SHP77 (cell line): ENCODE data around the gene CDK17.
"Not testable (repeated sequence)": the region's sequence is repeated elsewhere in the genome, so short reads cannot be mapped to it uniquely, and the experiment has no call there.

Experiments used
- DNase-seq, 2 experiments: peaks; one replicate each; lab custom pipeline; 2025; lab: John Stamatoyannopoulos, UW

CDK17 gene

DNA sequence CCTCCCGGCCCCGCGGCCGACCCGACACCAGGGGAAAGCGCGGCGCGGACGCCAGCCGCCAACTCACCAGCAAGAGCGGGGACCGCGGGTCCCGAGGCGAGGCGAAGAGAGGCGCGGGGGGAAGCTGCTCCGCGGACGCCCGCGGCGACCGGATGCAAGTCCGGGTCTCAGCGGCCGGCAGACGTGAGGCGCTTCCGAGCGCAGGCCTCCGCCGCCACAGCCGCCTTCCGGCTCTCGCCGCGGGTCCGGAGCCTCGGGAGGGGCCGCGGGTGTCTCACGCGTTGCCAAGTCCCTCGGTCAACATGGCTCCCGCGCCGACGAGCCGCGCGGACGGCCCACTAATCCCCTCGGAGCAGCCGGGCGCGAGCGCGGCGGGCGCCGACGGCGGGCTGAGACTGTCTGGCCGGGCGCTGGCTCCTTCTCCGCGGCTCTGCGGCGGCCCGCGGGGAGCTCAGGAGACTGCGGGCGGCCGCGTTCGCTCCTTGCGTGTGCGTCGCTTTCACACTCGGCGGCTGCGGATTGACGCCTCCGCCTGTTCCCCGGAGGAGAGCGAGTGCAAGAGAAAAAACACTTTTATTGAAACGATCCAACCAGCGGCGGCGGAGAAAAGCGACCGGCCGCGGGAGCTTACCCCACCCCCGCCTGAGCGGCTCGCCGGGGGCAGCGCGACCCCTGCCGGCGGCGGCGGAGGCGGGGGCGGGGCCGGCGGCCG, at the start of gene CDK17:
Gene CDK17 (minus strand): TSS at position 521 of the 712 bp plus-strand sequence. CDS start 65,603 bp downstream, outside the sequence.
- DNase-seq: peak; percentile 62 to 77

DNA sequence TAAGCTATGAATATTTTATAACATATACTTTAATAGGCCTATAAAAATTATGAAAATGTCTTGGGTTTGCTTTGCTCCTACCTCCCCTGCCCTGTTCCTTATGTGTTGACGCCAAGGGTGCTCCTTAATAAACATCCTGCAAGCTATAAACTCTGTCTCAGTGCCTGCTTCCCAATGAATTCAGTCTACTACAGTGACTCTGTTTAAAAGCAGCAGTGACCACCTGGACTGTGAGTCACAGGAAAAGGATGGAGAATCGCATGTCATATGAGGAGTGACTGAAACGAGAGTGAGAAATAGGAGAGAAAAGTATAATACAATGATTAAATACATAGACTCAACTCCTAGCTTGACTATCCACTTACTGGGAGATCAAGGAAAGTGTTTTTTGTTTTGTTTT, 48.1 kb upstream of the CDK17 start:
- no peak for DNase-seq

DNA sequence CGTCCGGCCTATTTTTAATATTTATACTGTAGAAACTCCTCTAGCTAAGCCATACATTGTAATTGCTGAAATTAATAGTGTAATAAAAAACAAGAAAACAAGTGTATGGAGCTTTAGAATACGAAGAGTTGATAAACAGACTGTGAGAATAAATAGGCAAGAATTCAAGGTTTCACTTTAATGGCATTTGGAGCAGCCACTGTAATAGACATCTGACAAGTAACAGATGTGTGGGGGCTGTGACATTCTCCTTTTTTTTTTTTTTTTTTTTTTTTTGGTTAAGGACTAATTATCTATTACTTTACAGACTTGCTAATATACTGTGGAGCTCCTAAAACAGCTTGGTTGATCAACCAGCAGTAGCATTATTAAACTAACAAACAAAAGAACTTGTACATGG, 47.0 kb upstream of the CDK17 start:
- DNase-seq: no peak

DNA sequence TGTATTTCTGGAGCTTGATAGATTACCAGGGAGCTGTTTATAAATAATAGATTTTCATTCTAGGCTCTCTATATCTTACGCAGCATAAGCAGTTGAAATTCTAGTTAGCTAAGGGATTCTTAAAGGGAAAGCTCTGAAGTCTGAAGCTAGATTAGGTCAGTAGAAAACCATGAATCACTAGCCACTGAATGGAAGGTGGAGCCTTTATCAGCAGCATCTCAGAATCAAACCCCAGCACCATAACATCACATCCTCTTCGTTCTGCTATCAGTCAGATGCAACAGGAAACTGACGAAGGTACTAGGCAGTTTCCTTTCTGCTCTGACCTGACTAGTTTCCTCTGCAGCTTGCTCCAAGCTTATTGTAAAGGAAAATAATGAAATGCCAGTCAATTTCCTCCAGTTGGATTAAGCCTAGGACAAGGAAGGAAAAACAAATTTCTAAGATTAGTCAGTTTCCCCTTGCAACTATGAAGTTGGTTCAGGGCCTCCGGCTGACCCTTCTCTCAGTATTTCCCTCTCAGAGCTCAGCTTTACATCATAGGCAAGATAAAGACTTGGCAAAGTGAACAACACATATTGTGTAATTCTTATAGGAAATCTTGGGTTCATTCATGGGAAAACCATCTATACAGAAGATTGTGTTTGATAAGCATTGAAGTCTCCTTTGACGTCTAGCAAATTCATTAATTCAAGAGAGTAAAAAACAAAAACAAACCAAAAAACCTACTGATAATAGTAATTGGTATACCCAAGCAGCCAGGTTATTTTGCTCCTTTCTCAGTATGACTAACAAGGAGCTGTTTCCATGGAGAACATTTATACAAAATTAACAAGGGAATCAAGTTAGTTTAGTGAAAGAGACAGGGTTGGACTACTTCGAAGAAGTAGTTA, 45.7 kb upstream of the CDK17 start:
- no peak for DNase-seq

DNA sequence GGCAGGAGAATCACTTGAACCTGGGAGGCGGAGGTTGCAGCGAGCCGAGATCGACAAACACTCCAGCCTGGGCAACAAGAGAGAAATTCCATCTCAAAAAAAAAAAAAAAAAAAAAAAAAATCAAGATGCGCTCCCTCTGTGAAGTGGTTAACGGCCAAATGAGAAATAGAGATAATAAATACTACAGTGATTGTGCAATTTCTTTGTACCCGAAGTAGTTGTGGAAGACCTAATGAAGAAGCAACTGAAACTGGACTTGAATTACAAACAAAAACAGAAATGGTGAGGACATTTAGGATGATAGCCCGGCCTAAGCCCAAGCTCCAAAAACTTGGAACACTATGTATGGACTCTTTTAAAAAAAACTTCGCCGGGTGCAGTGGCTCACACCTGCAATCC, 44.2 kb upstream of the CDK17 start:
- DNase-seq: no peak

DNA sequence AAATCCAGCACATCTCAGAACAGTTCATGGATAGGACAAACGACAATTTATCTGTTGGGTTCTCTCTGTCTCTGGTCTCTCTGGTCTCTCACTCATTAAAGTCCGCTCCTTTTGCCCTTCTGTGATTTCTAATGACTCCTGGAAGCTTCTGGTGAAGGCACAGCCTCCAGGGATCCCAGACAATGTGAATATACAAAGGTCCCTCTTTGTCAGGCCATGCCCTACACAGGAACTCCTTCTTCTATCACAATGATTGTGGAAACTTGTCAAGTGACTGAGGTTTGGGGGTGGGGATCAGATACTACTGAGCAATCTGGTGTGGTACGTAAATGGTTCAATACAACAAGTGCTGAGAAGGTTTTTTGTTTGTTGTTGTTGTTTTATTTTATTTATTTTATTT, 42.7 kb upstream of the CDK17 start:
- DNase-seq: no peak

DNA sequence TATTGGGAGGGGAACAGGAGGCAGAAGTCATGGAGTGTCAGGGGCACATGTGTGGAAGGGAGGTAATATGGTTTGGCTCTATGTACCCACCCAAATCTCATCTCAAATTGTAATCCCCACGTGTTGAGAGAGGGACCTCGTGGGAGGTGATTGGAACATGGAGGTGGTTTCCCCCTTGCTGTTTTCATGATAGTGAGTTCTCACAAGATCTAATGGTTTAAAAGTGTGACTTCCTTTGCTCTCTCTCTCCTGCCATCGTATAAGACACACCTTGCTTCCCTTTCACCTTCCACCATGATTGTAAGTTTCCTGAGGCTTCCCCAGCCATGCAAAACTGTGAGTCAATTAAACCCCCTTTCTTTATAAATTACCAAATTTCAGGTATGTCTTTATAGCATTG, 41.6 kb upstream of the CDK17 start:
- no peak for DNase-seq

DNA sequence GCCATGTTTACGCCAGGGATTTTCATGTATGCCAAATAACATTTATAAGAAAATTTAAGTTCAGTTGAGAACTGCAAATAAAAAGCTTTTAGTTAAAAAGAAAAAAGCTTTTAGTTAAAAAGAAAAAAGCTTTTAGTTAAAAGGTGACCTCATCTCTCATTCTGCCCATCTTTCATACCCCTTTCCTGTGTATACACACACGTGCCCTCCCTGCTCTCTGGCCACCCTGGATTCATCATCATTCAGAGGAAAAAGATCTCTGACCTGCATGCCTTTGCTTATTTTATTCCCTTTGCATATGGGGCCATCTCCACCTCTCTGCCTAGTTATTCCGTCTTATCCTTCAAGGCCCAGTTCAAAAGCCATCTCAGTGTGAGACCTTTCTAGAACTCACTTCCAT, 38.1 kb upstream of the CDK17 start:
- no peak for DNase-seq

DNA sequence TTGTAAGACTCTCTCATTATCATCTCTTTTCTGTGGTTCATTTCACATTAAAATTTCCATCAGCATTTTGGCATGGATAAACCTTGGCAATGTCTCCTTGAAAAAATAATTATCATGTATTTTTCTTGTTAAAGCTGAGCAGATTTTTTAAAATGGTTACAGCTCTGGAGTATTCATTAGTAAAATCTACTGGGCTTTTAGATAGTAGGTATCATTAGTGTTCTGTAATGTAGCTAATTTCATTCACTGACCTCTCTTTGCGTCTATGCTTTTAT, 36.9 kb upstream of the CDK17 start:
- DNase-seq: no peak

DNA sequence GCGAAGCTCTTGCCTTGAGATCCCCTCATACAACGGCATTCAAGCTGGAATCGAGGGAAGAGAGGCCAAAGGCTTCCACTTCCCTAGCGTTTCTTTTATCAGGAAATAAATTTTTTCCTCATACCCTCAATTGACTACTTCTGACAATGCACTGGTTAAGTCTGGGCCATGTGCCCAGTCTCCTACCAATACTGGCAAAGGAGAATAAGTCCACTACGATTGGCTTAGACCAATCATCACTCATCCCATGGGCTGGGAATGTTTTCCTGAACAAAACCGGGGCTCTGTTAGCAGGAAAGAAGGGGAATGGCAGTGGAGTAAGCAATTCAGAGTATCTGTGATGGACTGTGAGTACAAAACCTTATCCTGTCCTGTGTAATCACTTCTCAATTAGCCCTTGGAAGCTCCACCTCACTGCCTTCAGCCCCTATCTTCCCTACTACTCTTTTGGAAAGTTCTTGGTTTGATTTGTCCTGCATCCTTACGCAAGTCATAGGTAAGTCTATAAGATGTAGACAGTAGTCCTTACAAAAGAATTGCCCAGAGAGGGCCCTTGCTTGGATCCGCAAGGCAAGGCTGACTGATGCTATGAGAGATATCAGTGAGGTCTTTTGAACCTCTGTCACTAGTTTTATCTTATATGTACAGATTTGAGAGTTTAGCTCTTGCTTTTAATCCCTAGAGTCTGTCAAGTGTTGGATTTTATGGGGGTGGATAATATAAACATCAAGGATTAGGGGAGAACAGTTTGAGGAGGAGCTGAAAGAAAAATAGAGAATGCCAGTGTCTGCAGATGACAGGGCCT, 36.3 kb upstream of the CDK17 start:
- DNase-seq: no peak

DNA sequence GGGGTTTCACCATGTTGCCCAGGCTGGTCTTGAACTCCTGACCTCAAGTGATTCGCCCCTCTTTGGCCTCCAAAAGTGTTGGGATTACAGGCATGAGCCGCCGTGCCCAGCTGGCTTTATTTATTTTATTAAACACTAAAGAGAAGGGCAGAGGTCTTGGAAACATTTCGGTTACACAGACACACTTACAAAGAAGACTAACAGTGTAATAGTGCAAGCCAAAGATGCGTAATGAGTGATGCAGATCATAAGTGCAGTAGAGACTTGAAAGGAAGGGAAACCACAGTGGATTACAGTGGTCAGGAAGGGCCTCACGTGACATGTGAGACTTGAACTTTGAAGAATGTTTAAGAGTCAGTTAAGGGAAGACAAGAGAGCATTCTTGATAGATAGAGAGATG, 33.9 kb upstream of the CDK17 start:
- DNase-seq: no peak

DNA sequence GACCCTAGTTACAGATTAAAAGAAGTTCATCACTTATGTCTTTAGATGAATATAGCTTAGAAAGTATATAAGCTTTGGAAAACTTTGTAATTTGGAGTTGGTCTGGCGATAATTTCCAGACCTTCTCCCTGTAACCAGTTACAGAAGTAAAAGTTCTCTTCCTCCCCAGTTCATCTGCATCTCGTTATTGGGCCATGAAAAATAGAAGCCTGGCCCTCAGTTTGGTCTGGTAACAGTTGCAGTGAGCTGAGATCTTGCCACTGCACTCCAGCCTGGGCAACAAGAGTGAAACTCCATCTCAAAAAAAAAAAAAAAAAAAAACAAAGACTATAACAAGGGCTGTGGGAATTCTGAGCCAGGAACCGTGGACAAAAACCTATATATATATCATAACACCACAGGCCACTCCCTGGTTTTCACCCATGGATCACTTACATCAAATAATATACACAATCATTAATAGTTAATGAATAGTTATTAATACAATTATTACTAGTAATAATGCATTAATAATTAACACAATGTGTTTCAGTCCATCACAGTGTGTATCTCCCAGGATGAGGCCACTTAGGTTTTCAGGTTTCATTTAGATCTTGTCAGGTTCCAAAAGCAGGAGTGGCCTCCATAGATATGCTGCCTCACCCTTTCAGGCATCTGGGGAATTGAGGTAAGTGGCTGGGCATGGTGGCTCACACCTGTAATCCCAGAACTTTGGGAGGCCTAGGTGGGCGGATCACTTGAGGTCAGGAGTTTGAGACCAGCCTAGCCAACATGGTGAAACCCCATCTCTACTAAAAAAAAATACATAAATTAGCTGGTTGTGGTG, 32.5 kb upstream of the CDK17 start:
- DNase-seq: not testable (repeated sequence)

DNA sequence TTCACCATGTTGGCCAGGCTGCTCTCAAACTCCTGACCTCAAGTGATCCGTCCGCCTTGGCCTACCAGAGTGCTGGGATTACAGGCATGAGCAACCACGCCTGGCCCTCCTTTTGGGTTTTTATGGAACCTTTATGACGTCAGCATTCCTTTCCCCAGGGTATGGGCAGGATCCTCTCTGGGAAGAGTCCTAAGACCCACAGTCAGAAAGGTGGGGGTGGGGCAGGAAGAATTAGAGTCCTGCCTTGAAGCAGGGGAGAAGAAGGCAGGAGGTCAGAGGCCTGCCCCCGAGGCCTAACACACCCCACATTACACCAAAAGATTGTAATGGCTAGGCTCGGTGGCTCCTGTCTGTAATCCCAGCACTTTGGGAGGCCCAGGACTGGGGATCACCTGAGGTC, 30.8 kb upstream of the CDK17 start:
- DNase-seq: no peak

DNA sequence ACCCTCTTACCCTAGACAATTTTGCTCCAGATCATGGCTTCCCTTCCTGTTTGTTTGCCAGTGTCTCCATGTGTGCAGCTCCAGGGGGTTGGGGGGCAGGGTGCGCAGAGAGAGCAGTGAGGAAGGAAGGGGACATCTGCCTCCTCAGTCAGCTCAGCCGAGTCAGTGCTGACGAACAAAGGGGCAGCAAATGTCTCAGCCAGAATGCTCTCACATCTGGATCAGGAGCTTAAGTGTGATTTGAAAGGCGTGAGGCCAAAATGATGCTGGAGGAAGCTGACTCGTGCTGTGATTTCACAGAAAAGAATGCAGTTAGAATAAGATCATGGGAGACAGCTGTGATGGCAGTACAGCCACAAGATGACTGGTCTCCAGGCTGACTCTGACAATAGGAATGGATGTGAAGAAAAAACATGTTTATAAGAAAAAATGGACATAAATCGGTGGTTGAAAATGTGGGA, 27.1 kb upstream of the CDK17 start:
- no peak for DNase-seq

DNA sequence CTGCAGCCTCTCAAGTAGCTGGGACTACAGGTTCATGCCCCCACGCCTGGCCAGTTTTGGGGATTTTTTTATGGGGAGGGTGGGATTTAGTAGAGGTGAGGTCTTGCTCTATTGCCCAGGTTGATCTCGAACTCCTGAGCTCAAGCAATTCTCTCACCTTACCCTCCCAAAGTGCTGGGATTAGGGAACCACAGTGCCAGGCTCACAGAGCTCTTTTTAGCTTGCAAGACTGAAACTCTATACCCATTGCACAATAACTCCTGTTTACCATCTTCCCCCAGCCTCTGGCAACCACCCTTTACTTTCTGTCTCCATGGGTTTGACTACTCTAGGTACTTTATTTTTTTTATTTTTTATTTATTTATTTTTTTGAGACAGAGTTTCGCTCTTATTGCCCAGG, 25.7 kb upstream of the CDK17 start:
- no peak for DNase-seq

DNA sequence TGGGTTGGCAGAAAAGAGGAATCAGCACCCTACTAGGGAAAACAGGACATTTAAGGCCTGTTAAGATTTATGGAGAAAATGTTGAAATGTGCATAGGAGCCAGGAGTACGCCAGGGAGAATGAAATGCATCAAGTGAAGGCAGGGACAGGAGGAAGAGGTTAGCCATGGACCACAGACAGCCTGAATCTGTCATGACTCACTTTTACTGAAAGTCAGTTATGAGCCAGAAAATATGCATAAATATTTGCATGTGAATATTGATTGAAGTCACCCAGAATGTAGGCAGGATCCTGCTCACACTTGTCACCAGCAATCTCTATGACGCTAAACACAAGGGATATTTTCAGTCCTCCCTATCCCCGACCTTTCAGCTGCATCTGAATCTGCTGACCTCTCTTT, 25.1 kb upstream of the CDK17 start:
- no peak for DNase-seq

DNA sequence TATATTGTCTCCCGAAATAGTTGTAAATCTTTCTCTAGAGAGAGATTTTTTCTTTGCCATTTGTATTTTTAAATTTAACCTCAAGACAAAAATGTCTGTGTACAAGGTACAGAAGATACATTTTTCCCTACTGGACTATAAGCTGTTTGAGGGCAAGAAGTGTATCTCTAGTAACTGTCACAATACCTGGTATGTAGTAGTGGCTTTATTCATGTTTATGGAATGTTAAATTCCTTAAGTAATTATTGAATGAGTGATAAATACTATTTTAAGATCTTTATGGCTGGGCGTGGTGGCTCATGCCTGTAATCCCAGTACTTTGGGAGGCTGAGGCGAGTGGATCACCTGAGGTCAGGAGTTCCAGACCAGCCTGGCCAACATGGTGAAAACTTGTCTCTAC, 24.4 kb upstream of the CDK17 start:
- DNase-seq: no peak

DNA sequence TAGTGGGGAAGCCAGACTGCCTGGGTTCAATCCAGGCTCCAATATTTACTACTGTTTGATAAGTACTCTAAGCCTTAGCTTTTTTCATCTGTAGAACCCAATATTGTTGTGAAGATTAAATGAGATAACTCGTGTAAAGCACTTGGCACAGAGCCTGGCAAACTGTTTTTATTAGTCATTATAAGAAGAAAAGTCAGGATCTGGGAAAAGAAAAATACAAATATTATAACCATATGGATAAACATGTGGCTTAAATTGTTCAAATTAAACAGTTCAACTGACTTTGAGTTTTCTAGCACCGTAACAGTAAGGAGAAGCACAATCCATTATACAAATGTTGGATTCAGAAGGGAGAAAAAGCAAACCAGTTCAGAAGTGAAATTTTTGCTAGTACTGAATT, 22.0 kb upstream of the CDK17 start:
- DNase-seq: no peak

DNA sequence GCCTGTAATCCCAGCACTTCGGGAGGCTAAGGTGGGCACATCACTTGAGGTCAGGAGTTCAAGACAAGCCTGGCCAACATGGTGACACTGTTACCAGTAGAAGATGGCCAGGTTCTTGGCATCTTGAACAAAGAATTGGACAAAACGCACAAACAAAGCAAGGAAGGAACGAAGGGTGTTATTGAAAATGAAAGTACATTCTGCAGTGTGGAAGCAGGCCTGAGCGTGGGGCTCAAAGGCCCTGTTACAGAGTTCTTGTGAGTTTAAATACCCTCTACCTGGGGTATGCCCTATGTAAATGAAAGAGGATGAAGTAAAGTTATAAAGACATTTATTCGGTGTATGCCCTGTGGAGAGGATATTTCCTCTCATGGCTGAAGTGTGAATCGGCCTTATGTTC, 20.8 kb upstream of the CDK17 start:
- no peak for DNase-seq

DNA sequence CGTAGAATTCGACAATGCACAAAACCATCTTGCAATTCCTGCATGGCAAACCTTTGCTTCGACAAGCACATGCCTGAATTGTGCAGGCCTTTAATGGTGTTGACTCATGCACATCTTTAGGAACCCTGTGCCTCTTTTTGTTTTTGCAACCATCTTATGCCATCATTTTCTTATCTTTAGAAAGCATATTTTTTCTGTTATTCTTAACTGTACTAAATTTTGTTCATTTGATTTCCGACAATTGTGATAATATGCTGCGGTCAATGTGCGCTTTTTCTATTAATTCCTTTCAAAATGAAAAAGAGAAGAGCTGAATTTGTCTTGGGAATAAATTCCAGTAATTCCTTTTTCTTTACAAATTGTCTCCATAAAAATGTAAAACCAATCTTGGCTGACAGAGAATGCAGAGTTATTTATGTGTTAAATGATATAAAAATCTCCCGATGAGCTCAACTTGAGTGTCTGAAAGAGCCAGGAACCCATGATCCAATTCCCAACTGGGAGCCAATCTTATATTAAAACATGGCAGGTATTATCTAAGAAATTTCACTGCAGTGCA, 20.1 kb upstream of the CDK17 start:
- no peak for DNase-seq

DNA sequence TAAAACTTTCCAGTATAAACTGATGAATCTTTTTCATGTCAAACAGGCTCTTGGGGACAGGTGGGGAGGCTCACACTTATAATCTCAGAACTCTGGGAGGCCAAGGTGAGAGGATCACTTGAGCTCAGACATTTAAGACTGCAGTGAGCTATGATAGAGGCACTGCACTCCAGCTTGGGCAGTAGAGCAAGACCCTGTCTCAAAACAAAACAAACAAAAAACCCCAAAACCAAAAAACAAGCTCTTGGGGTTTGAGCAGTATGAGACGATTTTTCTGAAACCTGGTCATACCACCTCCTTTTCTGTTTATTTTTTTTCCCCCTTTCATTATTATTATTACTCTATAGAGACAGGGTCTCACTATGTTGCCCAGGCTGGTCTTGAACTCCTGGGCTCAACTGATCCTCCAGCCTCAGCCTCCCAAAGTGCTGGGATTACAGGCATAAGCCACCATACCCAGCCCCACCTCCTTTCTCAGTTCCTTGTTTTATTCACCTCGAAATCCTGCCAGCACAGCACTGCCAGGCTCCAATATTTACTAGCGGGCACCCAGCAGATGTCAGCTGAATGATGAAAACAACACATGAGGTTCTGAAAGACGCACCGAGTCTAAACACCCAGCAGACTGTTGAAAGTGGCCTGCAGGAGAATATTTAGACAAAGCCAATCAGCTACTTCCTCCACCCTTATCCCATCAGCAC, 19.5 kb upstream of the CDK17 start:
- DNase-seq: no peak
